Aorta (tissue), 5 donors: ENCODE results near the gene GDA. TPM values are rescaled to one million over a fixed set of nuclear protein-coding genes. Genes with fewer than 3 reads are reported as not detected.
A peak's percentile ranks its signal among the peaks of the same experiment; 100 is the strongest.
"Not testable (repeated sequence)": the region's sequence is repeated elsewhere in the genome, so short reads cannot be mapped to it uniquely, and the experiment has no call there.

Source experiments
- ATAC-seq: fragments of 200-7000 bp; cut with Tn5 transposase; one replicate; pipeline ENCODE4 v1.9.1; 2022; ENCODE audit warnings: moderate library complexity; ENCODE audit not compliant: low FRiP score
- DNase-seq, 2 donors: peaks; one replicate each; pipeline ENCODE4 v3.0.0-alpha.2; 2020
- H3K27ac ChIP-seq, 2 donors: one replicate each; pipeline ENCODE4 v1.5.1; 2013; ENCODE audit warnings: low read length in 2 of 2, mild to moderate bottlenecking in 2 of 2, moderate library complexity in 2 of 2, control low read depth in 1 of 2, inconsistent platforms in 1 of 2, low read depth in 1 of 2
- H3K27me3 ChIP-seq, 2 donors: one replicate each; pipeline ENCODE4 v1.6.1; 2013; ENCODE audit warnings: control low read depth in 1 of 2, low read length in 1 of 2, mild to moderate bottlenecking in 1 of 2, moderate library complexity in 1 of 2; ENCODE audit not compliant: insufficient read depth in 2 of 2, control insufficient read depth in 1 of 2
- H3K36me3 ChIP-seq, 2 donors: one replicate each; pipeline ENCODE4 v1.6.1; 2013; ENCODE audit warnings: control low read depth in 1 of 2, low read length in 1 of 2, mild to moderate bottlenecking in 1 of 2; ENCODE audit not compliant: insufficient read depth in 2 of 2, control insufficient read depth in 1 of 2
- H3K4me1 ChIP-seq, 2 donors: one replicate each; pipeline ENCODE4 v1.6.1; 2013; ENCODE audit warnings: low read length in 2 of 2, control low read depth in 1 of 2, mild to moderate bottlenecking in 1 of 2, moderate library complexity in 1 of 2; ENCODE audit not compliant: insufficient read depth in 2 of 2, control insufficient read depth in 1 of 2
- H3K4me3 ChIP-seq, 2 donors: one replicate each; pipeline ENCODE4 v1.5.1; 2013; ENCODE audit warnings: low read length in 2 of 2, control low read depth in 1 of 2, mild to moderate bottlenecking in 1 of 2
- H3K9me3 ChIP-seq: one replicate; pipeline ENCODE4 v1.6.1; 2013; ENCODE audit warnings: mild to moderate bottlenecking, low read length; ENCODE audit not compliant: control insufficient read depth
- WGBS, 2 donors: extraction: QIAGEN DNeasy Blood & Tissue Kit; methylation state at CpG; one replicate each; pipeline ENCODE4 v1.1.7; 2013; 5-methylcytosine and 5-hydroxymethylcytosine counted together
- intact Hi-C, 2 donors: fragments of 100-400 bp; cut with DNase I; formaldehyde crosslinking; loops; one replicate each; pipeline versions ENCODE4 v1.14.2 to v1.15.0; 2022
- polyA plus RNA-seq, 2 donors: library from polyadenylated mRNA; stranded (reverse); fragments of 200-250 nt; gene quantifications; one replicate each; pipeline ENCODE4 v1.2.3, GENCODE V29; 2013
- total RNA-seq, 2 donors: library from RNA; stranded (reverse); fragmentation: NEBNext Ultra II Directional; extraction: Animal tissue kit (Norgen Biotek cat#: 25700); gene quantifications; one replicate each; pipeline ENCODE4 v1.2.1, GENCODE V29; 2021
- donor health status: healthy with polysubstance abuse.
- donor health status: Bipolar disorder and iron deficiency.
- donor health status: DM: no; HTN: no; CAD: no.
- donor health status: DM: no; HTN: no; CAD: no.
- donor health status: DM: yes; HTN: yes; CAD: no.

Gene GDA
- total and polyA plus RNA-seq, 4 donors = 28.7 TPM; not detected in 3

DNA sequence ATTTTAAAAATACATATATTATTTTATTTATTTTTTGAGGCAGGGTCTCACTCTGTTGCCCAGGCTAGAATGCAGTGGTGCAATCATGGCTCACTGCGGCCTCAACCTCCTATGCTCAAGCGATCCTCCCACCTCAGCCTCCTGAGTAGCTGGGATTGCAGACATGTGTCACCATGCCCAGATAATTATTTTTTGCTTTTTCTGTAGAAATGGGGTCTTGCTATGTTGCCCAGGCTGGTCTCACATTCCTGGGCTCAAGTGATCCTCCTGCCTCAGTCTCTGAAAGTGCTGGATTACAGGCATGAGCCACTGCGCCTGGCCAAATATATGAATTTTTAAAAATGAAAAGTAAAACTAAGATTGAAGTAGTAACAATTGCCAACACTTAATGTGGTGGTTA lies 121.1 kb downstream of the GDA start:
- H3K9me3 ChIP-seq, DNase-seq, H3K27ac ChIP-seq, H3K36me3 ChIP-seq, ATAC-seq, H3K27me3 ChIP-seq, H3K4me1 ChIP-seq, H3K4me3 ChIP-seq: not testable (repeated sequence)
- intact Hi-C loops = loop anchor here in 1 of 2 donors (10.0 kb wide), 1 partner anchor 456 kb away; no protein-coding TSS in a partner anchor
- WGBS, 2 donors = 96 to 98% methylated on average over 3 of the region's 3 CpGs

DNA sequence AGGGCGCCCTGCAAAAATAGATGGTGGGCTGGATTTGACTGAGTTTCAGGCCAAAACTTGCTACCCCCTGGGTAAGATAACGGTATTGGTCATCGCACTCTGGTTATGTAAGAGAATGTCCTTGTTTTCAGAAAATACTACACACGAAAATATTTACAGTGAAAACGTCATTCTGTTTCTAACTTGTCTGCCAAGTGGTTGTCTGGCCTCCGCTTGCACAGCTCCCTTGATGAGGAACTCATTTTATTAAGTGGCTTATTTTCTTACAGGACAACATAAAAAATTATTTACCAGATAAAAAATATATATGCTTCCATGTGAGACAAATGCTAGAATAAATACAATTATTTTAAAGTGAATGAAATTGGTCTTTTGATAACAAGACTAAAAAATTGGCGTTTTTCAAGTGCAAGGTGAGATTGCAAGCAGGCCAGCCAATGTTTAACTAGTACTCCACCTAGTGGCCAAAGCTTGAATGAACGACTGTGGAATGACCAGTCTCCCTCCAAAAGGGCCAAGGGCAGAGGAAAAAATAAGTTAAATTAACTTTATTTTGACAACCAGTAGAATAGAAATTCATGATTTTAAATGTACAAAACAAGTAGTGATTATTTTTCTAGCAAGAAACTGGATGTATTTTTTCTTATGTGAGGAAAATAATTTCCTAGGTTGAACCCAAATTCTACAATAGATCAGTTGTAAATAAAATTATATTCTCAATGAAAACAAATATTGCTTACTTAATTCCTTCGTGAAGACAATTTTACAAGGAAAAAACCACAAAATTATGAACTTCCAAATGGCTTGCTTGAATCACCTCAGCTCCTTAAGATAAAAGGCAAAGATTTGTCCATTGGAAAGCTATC lies 122.6 kb downstream of the GDA start:
- H3K9me3 ChIP-seq = no peaks in the 10 kb centered on the region
- H3K4me1 ChIP-seq = no peaks in the 10 kb centered on the region
- DNase-seq = no peak
- intact Hi-C loops = loop anchor here in 1 of 2 donors (2.0 to 10.0 kb wide), 2 partner anchors 233 to 457 kb away; no protein-coding TSS in a partner anchor
- 35 to 41% methylated on average over 9 of the region's 9 CpGs for WGBS, 2 donors
- no peaks in the 10 kb centered on the region for H3K36me3 ChIP-seq
- peak; percentile 74 for ATAC-seq
- no peaks in the 10 kb centered on the region for H3K27me3 ChIP-seq
- H3K27ac ChIP-seq = no peak overlapping the region
- no peak overlapping the region for H3K4me3 ChIP-seq

DNA sequence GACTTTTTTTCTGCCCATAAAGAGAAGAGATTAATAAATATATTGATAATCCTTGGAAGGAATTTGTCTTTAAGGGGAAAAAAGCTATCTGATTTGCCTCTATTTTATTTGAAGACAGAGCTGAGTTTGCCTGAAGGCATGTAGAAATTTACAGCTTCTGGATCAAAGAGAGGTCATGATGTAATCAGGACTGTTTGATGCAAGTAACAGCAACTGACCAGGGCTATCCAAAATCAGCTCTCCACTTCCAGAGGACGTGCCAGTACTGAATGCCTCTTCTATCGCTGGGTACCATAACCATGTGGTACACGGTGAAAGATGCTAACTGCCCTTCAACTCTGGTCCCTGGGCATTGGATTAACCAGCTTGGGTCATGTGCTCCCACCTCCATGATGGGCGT lies 125.2 kb downstream of the GDA start:
- no peaks in the 10 kb centered on the region for H3K36me3 ChIP-seq
- 72 to 76% methylated on average over 4 of the region's 4 CpGs for WGBS, 2 donors
- intact Hi-C loops = loop anchor here (1.0 to 10.0 kb wide), 2 partner anchors 235 to 460 kb away; no protein-coding TSS in a partner anchor
- H3K4me1 ChIP-seq = no peaks in the 10 kb centered on the region
- no peaks in the 10 kb centered on the region for H3K27me3 ChIP-seq
- no peak overlapping the region for H3K4me3 ChIP-seq
- no peak overlapping the region for H3K27ac ChIP-seq
- ATAC-seq (no peak), DNase-seq (no peak)
- no peaks in the 10 kb centered on the region for H3K9me3 ChIP-seq

DNA sequence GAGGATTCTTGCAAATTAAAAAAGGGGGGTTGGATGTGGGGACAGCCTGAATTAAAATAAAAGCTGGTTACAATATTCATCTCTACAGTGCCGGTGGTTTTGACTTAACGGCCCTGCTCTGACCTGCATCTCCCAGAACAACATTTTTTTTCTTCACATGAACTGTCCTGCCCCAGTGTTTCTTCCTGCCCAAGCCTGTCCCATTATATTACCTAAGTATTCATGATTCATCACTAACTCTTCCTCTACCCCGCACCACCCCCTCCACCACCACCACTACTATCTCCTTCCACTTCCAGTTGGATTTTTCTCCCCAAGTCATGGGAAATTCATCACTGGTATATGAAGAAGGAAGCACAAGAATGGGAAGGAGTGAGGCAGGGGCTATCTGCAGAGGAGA lies 125.7 kb downstream of the GDA start:
- ATAC-seq = no peak
- WGBS, 2 donors = 81 to 91% methylated on average over 3 of the region's 3 CpGs
- Histone ChIP-seq H3K4me1 (no peaks in the 10 kb centered on the region), H3K4me3 (no peak overlapping the region), H3K27me3 (no peaks in the 10 kb centered on the region), H3K36me3 (no peaks in the 10 kb centered on the region), H3K27ac (no peak overlapping the region), H3K9me3 (no peaks in the 10 kb centered on the region)
- no peak for DNase-seq
- intact Hi-C loops = loop anchor here (1.0 to 10.0 kb wide), 2 partner anchors 236 to 460 kb away; no protein-coding TSS in a partner anchor

DNA sequence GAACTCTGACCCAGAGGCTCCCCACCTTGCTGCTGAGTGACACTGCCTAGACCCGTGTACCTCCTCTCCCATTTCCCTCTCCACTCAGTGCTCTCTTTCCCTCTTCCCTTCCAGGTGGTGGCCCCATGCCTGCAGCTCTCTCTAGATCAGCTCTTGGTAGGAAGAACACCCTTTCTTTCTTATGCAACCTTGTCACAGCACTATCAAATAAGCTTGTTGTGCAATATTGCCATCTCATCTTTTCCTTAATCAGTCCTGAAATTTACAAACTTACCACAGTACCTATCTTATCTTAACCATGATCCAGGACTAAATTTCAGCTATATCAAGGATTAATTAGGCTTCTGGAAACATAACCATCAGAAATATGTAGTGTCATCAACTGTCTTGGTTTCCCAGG lies 127.2 kb downstream of the GDA start:
- intact Hi-C loops = loop anchor here in 1 of 2 donors (10.0 kb wide), 1 partner anchor 462 kb away; no protein-coding TSS in a partner anchor
- Histone ChIP-seq H3K4me3 (no peak overlapping the region), H3K9me3 (no peaks in the 10 kb centered on the region), H3K27ac (no peak overlapping the region), H3K36me3 (no peaks in the 10 kb centered on the region), H3K27me3 (no peaks in the 10 kb centered on the region), H3K4me1 (no peaks in the 10 kb centered on the region)
- ATAC-seq (no peak), DNase-seq (no peak)
- 69 to 83% methylated on average over 1 of the region's 1 CpG for WGBS, 2 donors

DNA sequence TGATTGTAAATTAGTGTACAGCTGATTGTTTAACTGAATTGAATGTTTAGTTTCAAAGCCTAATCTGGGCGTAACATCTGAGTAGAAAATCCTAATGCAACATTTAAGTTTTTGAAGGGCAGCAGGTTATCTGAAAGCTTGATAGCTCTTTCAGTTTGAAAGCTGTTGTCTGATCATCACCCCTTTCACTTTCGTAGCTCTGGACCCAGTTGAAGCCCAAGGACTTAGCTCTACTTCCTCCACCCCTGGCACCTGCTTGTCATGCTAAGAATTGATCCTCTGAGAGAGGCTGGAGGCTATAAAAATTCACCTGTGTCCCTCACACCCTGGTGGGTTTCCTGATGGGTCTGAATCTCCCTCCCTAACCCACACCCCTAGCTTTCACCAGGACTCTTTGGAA lies 129.7 kb downstream of the GDA start:
- Histone ChIP-seq H3K4me1 (no peaks in the 10 kb centered on the region), H3K36me3 (no peaks in the 10 kb centered on the region), H3K4me3 (no peak overlapping the region), H3K9me3 (no peaks in the 10 kb centered on the region), H3K27ac (no peak overlapping the region), H3K27me3 (no peaks in the 10 kb centered on the region)
- intact Hi-C loops = loop anchor here in 1 of 2 donors (10.0 kb wide), 1 partner anchor 464 kb away; no protein-coding TSS in a partner anchor
- 84 to 88% methylated on average over 2 of the region's 2 CpGs for WGBS, 2 donors
- DNase-seq = no peak
- ATAC-seq = no peak

DNA sequence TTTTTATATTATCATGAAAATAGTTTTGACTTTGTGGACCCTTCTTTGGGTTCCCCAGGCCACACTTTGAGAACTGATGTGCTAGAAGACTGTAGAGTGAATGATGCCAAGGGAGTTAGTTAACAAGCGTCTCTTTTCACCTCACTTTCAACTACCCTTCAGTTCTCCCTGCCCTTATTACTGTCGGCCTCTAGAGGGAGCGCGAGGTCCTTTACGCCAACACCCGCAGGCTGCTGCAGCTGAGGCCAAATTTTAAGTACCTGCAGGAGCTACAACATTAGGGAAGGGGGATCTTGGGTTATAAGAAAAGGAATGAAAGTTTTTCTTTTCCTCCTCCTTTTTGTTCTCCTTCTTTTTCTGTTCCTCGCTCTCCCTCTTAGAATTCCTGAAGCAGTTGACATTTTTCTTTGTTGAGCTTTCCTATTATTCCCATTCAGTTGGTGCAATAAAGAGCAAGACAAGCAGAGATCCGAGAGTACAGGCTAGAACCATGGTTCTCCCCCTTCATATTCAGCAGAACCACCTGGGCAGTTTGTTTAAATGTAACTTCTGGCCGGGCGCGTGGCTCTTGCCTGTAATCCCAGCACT lies 131.8 kb downstream of the GDA start:
- 30 to 34% methylated on average over 11 of the region's 11 CpGs for WGBS, 2 donors
- intact Hi-C loops = loop anchor here (5.0 kb wide), 2 partner anchors 311 to 541 kb away; no protein-coding TSS in a partner anchor
- Histone ChIP-seq H3K9me3 (no peaks in the 10 kb centered on the region), H3K4me1 (no peaks in the 10 kb centered on the region), H3K27ac (no peak overlapping the region), H3K36me3 (no peaks in the 10 kb centered on the region), H3K27me3 (no peaks in the 10 kb centered on the region), H3K4me3 (no peak overlapping the region)
- peak; percentile 76 to 83 for DNase-seq
- ATAC-seq = peak; percentile 86

DNA sequence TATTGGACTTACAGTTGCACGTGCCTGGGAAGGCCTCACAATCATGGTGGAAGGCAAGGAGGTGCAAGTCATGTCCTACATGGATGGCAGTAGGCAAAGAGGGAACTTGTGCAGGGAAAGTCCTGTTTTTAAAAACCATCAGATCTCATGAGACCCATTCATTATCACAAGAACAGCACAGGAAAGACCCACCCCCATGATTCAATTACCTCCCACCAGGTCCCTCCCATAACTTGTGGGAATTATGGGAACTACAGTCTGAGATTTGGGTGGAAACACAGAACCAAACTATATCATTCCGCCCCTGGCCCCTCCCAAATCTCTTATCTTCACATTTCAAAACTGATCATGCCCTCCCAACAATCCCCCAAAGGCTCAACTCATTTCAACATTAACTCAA lies 140.2 kb downstream of the GDA start:
- WGBS, 2 donors = 83% methylated on average over 2 of the region's 2 CpGs
- DNase-seq = no peak
- no peaks in the 10 kb centered on the region for H3K27me3 ChIP-seq
- H3K4me1 ChIP-seq = peaks cover 0 to 1% of the 10 kb centered on the region in 2 donors
- no peaks in the 10 kb centered on the region for H3K36me3 ChIP-seq
- no peaks in the 10 kb centered on the region for H3K9me3 ChIP-seq
- intact Hi-C loops = no loop called here
- H3K27ac ChIP-seq = no peak overlapping the region
- H3K4me3 ChIP-seq = no peak overlapping the region
- ATAC-seq = no peak
